GM21576 (cell line): Measurements from ENCODE around the gene ASB15.
"Not testable (repeated sequence)": the region's sequence is repeated elsewhere in the genome, so short reads cannot be mapped to it uniquely, and the experiment has no call there.

ENCODE experiments used
- ATAC-seq: cut with Tn5 transposase; IDR thresholded peaks from one replicate; pipeline ENCODE4 v1.9.1; 2021; ENCODE audit warnings: mild to moderate bottlenecking, moderate library complexity; ENCODE audit not compliant: unreplicated experiment

ASB15 gene

GRCh38 chr7:123601530-123601929, at the start of gene ASB15:
TSS of gene ASB15 (plus strand) at chr7:123601821. CDS start at chr7:123614503, 12,682 bp downstream.
- no peak for ATAC-seq

- not testable (repeated sequence) for ATAC-seq
Measured at GRCh38 chr7:123552134-123552533, 49.5 kb upstream of the ASB15 start.

GRCh38 chr7:123552641-123553040, 49.0 kb upstream of the ASB15 start:
- ATAC-seq, result no peak

GRCh38 chr7:123553159-123553558, 48.5 kb upstream of the ASB15 start:
- ATAC-seq, result no peak

- ATAC-seq, result no peak
Measured at GRCh38 chr7:123555484-123555883, 46.1 kb upstream of the ASB15 start.

GRCh38 chr7:123557016-123557397, 44.6 kb upstream of the ASB15 start:
- ATAC-seq, result no peak

- ATAC-seq, result peak; percentile 99
Measured at GRCh38 chr7:123557398-123558288, 44.0 kb upstream of the ASB15 start, which contains the start of gene NDUFA5. TSS of gene NDUFA5 (minus strand) at chr7:123557818. CDS start at chr7:123557795, 23 bp downstream.

- ATAC-seq, result no peak
Measured at GRCh38 chr7:123558289-123558874, 43.2 kb upstream of the ASB15 start.

- no peak for ATAC-seq
Measured at GRCh38 chr7:123562121-123562520, 39.5 kb upstream of the ASB15 start.

GRCh38 chr7:123569352-123570010, 32.1 kb upstream of the ASB15 start:
- no peak for ATAC-seq

GRCh38 chr7:123570390-123571182, 31.0 kb upstream of the ASB15 start:
- no peak for ATAC-seq

- ATAC-seq, result no peak
Measured at GRCh38 chr7:123571187-123571586, 30.4 kb upstream of the ASB15 start.

GRCh38 chr7:123571684-123572083, 29.9 kb upstream of the ASB15 start:
- ATAC-seq, result no peak

GRCh38 chr7:123573341-123573740, 28.3 kb upstream of the ASB15 start:
- no peak for ATAC-seq

GRCh38 chr7:123573896-123574467, 27.6 kb upstream of the ASB15 start:
- no peak for ATAC-seq

- no peak for ATAC-seq
Measured at GRCh38 chr7:123579416-123579815, 22.2 kb upstream of the ASB15 start.

- ATAC-seq, result peak; percentile 81
Measured at GRCh38 chr7:123580406-123581161, 21.0 kb upstream of the ASB15 start.

- no peak for ATAC-seq
Measured at GRCh38 chr7:123581162-123581459, 20.5 kb upstream of the ASB15 start.

- no peak for ATAC-seq
Measured at GRCh38 chr7:123583821-123584220, 17.8 kb upstream of the ASB15 start.

- ATAC-seq, result no peak
Measured at GRCh38 chr7:123588376-123588775, 13.2 kb upstream of the ASB15 start.
